Lung microvascular endothelial cell (primary cell): ENCODE results near the gene IGSF9. TPM values are rescaled to one million over a fixed set of nuclear protein-coding genes. Genes with fewer than 3 reads are reported as not detected.

Experiments used
- DNase-seq, 2 donors: peaks; one replicate each; pipeline versions ENCODE4 v3.0.0 to v3.0.0-alpha.2; 2010; ENCODE audit warnings: low read depth in 2 of 2
- total RNA-seq: library from RNA; depleted of rRNA; stranded (reverse); fragments of >200 nt; gene quantifications from 2 replicates; pipeline ENCODE4 v1.2.1, GENCODE V29; 2014

Gene IGSF9
- total RNA-seq, 1 donor from 2014 or later = not detected

- DNase-seq = no peak
Observed at GRCh38 chr1:159877695-159878444, 67.5 kb downstream of the IGSF9 start.

Other genes with a start within 250 kb of the IGSF9 start
- gene CRP, start 231.0 kb downstream of the IGSF9 start, total RNA-seq = not detected in 2 replicates
- gene DUSP23, start 164.7 kb downstream of the IGSF9 start, total RNA-seq = 20.7 and 32.5 TPM in 2 replicates
- gene FCRL6, start 143.3 kb downstream of the IGSF9 start, total RNA-seq = not detected in 2 replicates
- gene SLAMF8, start 118.7 kb downstream of the IGSF9 start, total RNA-seq = not detected in 2 replicates
- gene VSIG8, start 83.0 kb downstream of the IGSF9 start, total RNA-seq = not detected in 2 replicates
- under 0.01 and 0.22 TPM in 2 replicates for gene CFAP45, start 45.4 kb downstream of the IGSF9 start, total RNA-seq
- gene TAGLN2, start 20.1 kb downstream of the IGSF9 start, total RNA-seq = 59.1 and 165 TPM in 2 replicates
- not detected in 2 replicates for gene SLAMF9, start 8.6 kb upstream of the IGSF9 start, total RNA-seq
- 2.2 and 3.4 TPM in 2 replicates for gene PIGM, start 86.4 kb upstream of the IGSF9 start, total RNA-seq
- not detected in 2 replicates for gene KCNJ10, start 124.5 kb upstream of the IGSF9 start, total RNA-seq
- not detected in 2 replicates for gene KCNJ9, start 135.9 kb upstream of the IGSF9 start, total RNA-seq
- 4.6 and 10.3 TPM in 2 replicates for gene IGSF8, start 153.0 kb upstream of the IGSF9 start, total RNA-seq
- gene ATP1A2, start 170.1 kb upstream of the IGSF9 start, total RNA-seq = not detected in 2 replicates
- gene ATP1A4, start 206.0 kb upstream of the IGSF9 start, total RNA-seq = not detected in 2 replicates
- not detected in 2 replicates for gene CASQ1, start 245.0 kb upstream of the IGSF9 start, total RNA-seq